Neural cell (in vitro differentiated cells): ENCODE results near the gene CMPK2. TPM values are rescaled to one million over a fixed set of nuclear protein-coding genes. Genes with fewer than 3 reads are reported as not detected.

Experiments used
- H2AFZ ChIP-seq: fragments of 200-600, 300-800 bp; sonication (generic), shearing (Covaris generic); 2 replicates; pipeline ENCODE4 v1.6.0; 2014; ENCODE audit warnings: low read depth, mild to moderate bottlenecking, antibody characterized with exemption, low read length, moderate library complexity
- H3F3A ChIP-seq: fragments of 200-600 bp; shearing (Covaris generic); 2 replicates; pipeline ENCODE4 v1.6.1; 2016; ENCODE audit warnings: mild to moderate bottlenecking, moderate library complexity, mixed read lengths, antibody characterized with exemption, low read length; ENCODE audit not compliant: insufficient read depth, poor library complexity, severe bottlenecking
- H3K27ac ChIP-seq: fragments of 200-600, 300-800 bp; sonication (generic), shearing (Covaris generic); 2 replicates; pipeline ENCODE4 v1.5.1; 2014; ENCODE audit warnings: mild to moderate bottlenecking, low read length, moderate library complexity
- H3K27me3 ChIP-seq: fragments of 300-800, 200-600 bp; sonication (generic), shearing (Covaris generic); 2 replicates; pipeline ENCODE4 v1.6.0; 2014; ENCODE audit warnings: mild to moderate bottlenecking, low read depth, low read length, moderate library complexity; ENCODE audit not compliant: insufficient read depth
- H3K36me3 ChIP-seq: fragments of 300-800, 200-600 bp; sonication (generic), shearing (Covaris generic); 2 replicates; pipeline ENCODE4 v1.5.1; 2014; ENCODE audit warnings: mild to moderate bottlenecking, antibody characterized with exemption, low read length, moderate library complexity; ENCODE audit not compliant: insufficient read depth
- H3K4me2 ChIP-seq: fragments of 300-800, 200-600 bp; sonication (generic), shearing (Covaris generic); 2 replicates; pipeline ENCODE4 v1.6.0; 2014; ENCODE audit warnings: mild to moderate bottlenecking, low read length
- H3K4me3 ChIP-seq: fragments of 300-800, 200-600 bp; sonication (generic), shearing (Covaris generic); 2 replicates; pipeline ENCODE4 v1.5.1; 2014; ENCODE audit warnings: mild to moderate bottlenecking, low read length, moderate library complexity
- H3K79me2 ChIP-seq: fragments of 200-600 bp; shearing (Covaris generic); replicated peaks from 2 replicates; pipeline ENCODE4 v1.6.0; 2014; ENCODE audit warnings: mild to moderate bottlenecking, low read length, moderate library complexity; ENCODE audit not compliant: insufficient read depth
- H3K9ac ChIP-seq: fragments of 300-800, 200-600 bp; sonication (generic), shearing (Covaris generic); 2 replicates; pipeline ENCODE4 v1.6.1; 2016; ENCODE audit warnings: mild to moderate bottlenecking, low read length, mixed read lengths
- H3K9me2 ChIP-seq: fragments of 200-600 bp; shearing (Covaris generic); 2 replicates; pipeline ENCODE4 v1.6.1; 2016; ENCODE audit warnings: mild to moderate bottlenecking, low read length, mixed read lengths; ENCODE audit not compliant: insufficient read depth
- H3K9me3 ChIP-seq: fragments of 200-600, 300-800 bp; sonication (generic), shearing (Covaris generic); 2 replicates; pipeline ENCODE4 v1.6.1; 2016; ENCODE audit warnings: mild to moderate bottlenecking, mixed run types, low read length, moderate library complexity, mixed read lengths
- H4K20me1 ChIP-seq: fragments of 200-600 bp; shearing (Covaris generic); 2 replicates; pipeline ENCODE4 v1.6.1; 2016; ENCODE audit warnings: mild to moderate bottlenecking, mixed run types; ENCODE audit not compliant: insufficient read depth
- CTCF ChIP-seq: fragments of 450-650 bp; IDR thresholded peaks from 2 replicates; pipeline ENCODE4 v1.5.1; 2014; ENCODE audit warnings: antibody characterized with exemption, mild to moderate bottlenecking, moderate library complexity; ENCODE audit not compliant: poor library complexity, severe bottlenecking
- EP300 ChIP-seq: fragments of 450-650 bp; conservative IDR thresholded peaks from 2 replicates; pipeline ENCODE4 v1.6.1; 2014; ENCODE audit warnings: antibody characterized with exemption, mild to moderate bottlenecking, moderate library complexity; ENCODE audit not compliant: poor library complexity, severe bottlenecking
- EZH2 ChIP-seq: fragments of 200-600, 300-800 bp; shearing (Covaris generic), sonication (generic); IDR thresholded peaks from 2 replicates; pipeline ENCODE4 v1.6.1; 2014; ENCODE audit warnings: antibody characterized with exemption, low read length, borderline replicate concordance, mild to moderate bottlenecking; ENCODE audit not compliant: insufficient read depth, poor library complexity, severe bottlenecking
- MXI1 ChIP-seq: fragments of 450-650 bp; conservative IDR thresholded peaks from 2 replicates; pipeline ENCODE4 v1.6.1; 2014; ENCODE audit warnings: antibody characterized with exemption, mild to moderate bottlenecking; ENCODE audit not compliant: poor library complexity, severe bottlenecking
- POLR2AphosphoS5 ChIP-seq: IDR thresholded peaks from 2 replicates; pipeline ENCODE4 v1.6.1; 2012
- RAD21 ChIP-seq: fragments of 450-650 bp; conservative IDR thresholded peaks from 2 replicates; pipeline ENCODE4 v1.6.1; 2014; ENCODE audit warnings: antibody characterized with exemption, mild to moderate bottlenecking, moderate library complexity
- REST ChIP-seq: IDR thresholded peaks from 2 replicates; pipeline ENCODE4 v1.6.1; 2012; ENCODE audit warnings: borderline replicate concordance
- SMC3 ChIP-seq: fragments of 450-650 bp; conservative IDR thresholded peaks from 2 replicates; pipeline ENCODE4 v1.6.1; 2014; ENCODE audit warnings: antibody characterized with exemption, mild to moderate bottlenecking, moderate library complexity; ENCODE audit not compliant: poor library complexity
- TAF1 ChIP-seq: IDR thresholded peaks from 2 replicates; pipeline ENCODE4 v1.6.1; 2012; ENCODE audit warnings: low read depth
- polyA plus RNA-seq: library from polyadenylated mRNA; depleted of rRNA; stranded (reverse); fragments of >200 nt; gene quantifications from 2 replicates; pipeline ENCODE4 v1.2.3, GENCODE V29; 2014

The CMPK2 gene
- polyA plus RNA-seq, 1 donor from 2014 or later: 6.5 TPM

GRCh38 chr2:6872394-6872793 is 6.7 kb upstream of the CMPK2 start:
- Histone ChIP-seq H3K27me3 (no peaks in the 10 kb centered on the region), H3K27ac (no peak overlapping the region), H3K4me3 (no peak overlapping the region), H2AFZ (no peak overlapping the region), H3K79me2 (no peaks in the 10 kb centered on the region), H3K9me2 (no peaks in the 10 kb centered on the region), H3F3A (no peaks in the 10 kb centered on the region), H3K9me3 (no peaks in the 10 kb centered on the region), H3K36me3 (no peaks in the 10 kb centered on the region), H4K20me1 (no peaks in the 10 kb centered on the region), H3K4me2 (no peak overlapping the region), H3K9ac (no peak overlapping the region)
- no peak for TF ChIP-seq SMC3
- TF ChIP-seq POLR2AphosphoS5: no peak
- TF ChIP-seq CTCF: no peak
- TF ChIP-seq REST: no peak
- TF ChIP-seq TAF1: no peak
- no peak for TF ChIP-seq RAD21
- TF ChIP-seq EZH2: no peak
- TF ChIP-seq EP300: no peak

- H3K4me3 ChIP-seq: no peak overlapping the region
- TF ChIP-seq MXI1: no peak
- no peak for TF ChIP-seq EP300
- H3K9me3 ChIP-seq: no peaks in the 10 kb centered on the region
- H3K27me3 ChIP-seq: peaks cover 16% of the 10 kb centered on the region
- H3K36me3 ChIP-seq: no peaks in the 10 kb centered on the region
- peaks cover 3% of the 10 kb centered on the region for H3F3A ChIP-seq
- H3K4me2 ChIP-seq: no peak overlapping the region
- no peaks in the 10 kb centered on the region for H3K79me2 ChIP-seq
- H3K9ac ChIP-seq: no peak overlapping the region
- no peaks in the 10 kb centered on the region for H3K9me2 ChIP-seq
- H3K27ac ChIP-seq: no peak overlapping the region
- no peaks in the 10 kb centered on the region for H4K20me1 ChIP-seq
- H2AFZ ChIP-seq: no peak overlapping the region
Measured at GRCh38 chr2:6866982-6867381, 1.3 kb upstream of the CMPK2 start.

GRCh38 chr2:6866275-6866671 is 566 bp upstream of the CMPK2 start:
- peak overlapping the region; percentile 30 for H3K27ac ChIP-seq
- H3K79me2 ChIP-seq: no peaks in the 10 kb centered on the region
- H3K4me2 ChIP-seq: peak overlapping the region; percentile 75
- peak overlapping the region; percentile 25 for H2AFZ ChIP-seq
- no peaks in the 10 kb centered on the region for H4K20me1 ChIP-seq
- H3F3A ChIP-seq: peaks cover 3% of the 10 kb centered on the region
- H3K36me3 ChIP-seq: no peaks in the 10 kb centered on the region
- H3K9ac ChIP-seq: peak overlapping the region; percentile 64
- no peaks in the 10 kb centered on the region for H3K9me2 ChIP-seq
- peak overlapping the region; percentile 78 for H3K4me3 ChIP-seq
- no peaks in the 10 kb centered on the region for H3K9me3 ChIP-seq
- H3K27me3 ChIP-seq: peaks cover 16% of the 10 kb centered on the region
- TF ChIP-seq CTCF: peak; percentile 79
- TF ChIP-seq EP300: no peak
- no peak for TF ChIP-seq EZH2
- peak; percentile 1 for TF ChIP-seq MXI1
- TF ChIP-seq REST: peak; percentile 63
- no peak for TF ChIP-seq POLR2AphosphoS5
- TF ChIP-seq SMC3: peak; percentile 70
- TF ChIP-seq RAD21: peak; percentile 70
